Lower lobe of right lung (tissue), 2 donors: ENCODE measurements around the gene ARFRP1. TPM values are rescaled to one million over a fixed set of nuclear protein-coding genes. Genes with fewer than 3 reads are reported as not detected.

Experiments used
- ATAC-seq, 2 donors: fragments of 200-7000 bp; cut with Tn5 transposase; one replicate each; pipeline ENCODE4 v1.9.1; 2020 to 2022; ENCODE audit warnings: mild to moderate bottlenecking in 2 of 2, moderate library complexity in 2 of 2
- DNase-seq: peaks from one replicate; pipeline ENCODE4 v3.0.0-alpha.2; 2020
- H3K27ac ChIP-seq: fragments of 200-600 bp; one replicate; pipeline ENCODE4 v1.8.0; 2022
- H3K27me3 ChIP-seq: fragments of 200-600 bp; one replicate; pipeline ENCODE4 v1.8.0; 2022; ENCODE audit warnings: low read depth
- H3K36me3 ChIP-seq: fragments of 200-600 bp; one replicate; pipeline ENCODE4 v1.8.0; 2022; ENCODE audit warnings: mild to moderate bottlenecking
- H3K4me1 ChIP-seq: fragments of 200-600 bp; one replicate; pipeline ENCODE4 v1.8.0; 2022
- H3K4me3 ChIP-seq: fragments of 200-600 bp; one replicate; pipeline ENCODE4 v1.8.0; 2022; ENCODE audit warnings: mild to moderate bottlenecking
- H3K9me3 ChIP-seq: fragments of 200-600 bp; one replicate; pipeline ENCODE4 v1.8.0; 2022
- CTCF ChIP-seq: fragments of 200-600 bp; IDR thresholded peaks from one replicate; pipeline ENCODE4 v1.8.0; 2022; ENCODE audit warnings: antibody characterized with exemption, mild to moderate bottlenecking
- intact Hi-C: fragments of 100-400 bp; cut with DNase I; formaldehyde crosslinking; loops from one replicate; pipeline ENCODE4 v1.11.0; 2022
- total RNA-seq: library from RNA; stranded (reverse); fragmentation: NEBNext Ultra II Directional; extraction: Animal tissue kit (Norgen Biotek cat#: 25700); gene quantifications from one replicate; pipeline ENCODE4 v1.2.1, GENCODE V29; 2021
- donor health status: DM: no; HTN: yes; CAD: no; lungs with severe emphysema.

ARFRP1 gene
- total RNA-seq, 1 donor from 2014 or later, result 44.3 TPM

GRCh38 chr20:63741354-63741675 lies 33.5 kb upstream of the ARFRP1 start:
- peaks cover 36% of the 10 kb centered on the region for H3K4me1 ChIP-seq

GRCh38 chr20:63740627-63741353 lies 33.0 kb upstream of the ARFRP1 start:
- no peaks in the 10 kb centered on the region for H3K27me3 ChIP-seq
- no peak for TF ChIP-seq CTCF
- peaks cover 41% of the 10 kb centered on the region for H3K4me1 ChIP-seq
- peak overlapping the region; percentile 73 for H3K4me3 ChIP-seq
- intact Hi-C loops, result no loop called here
- H3K9me3 ChIP-seq, result no peaks in the 10 kb centered on the region
- peaks cover 36% of the 10 kb centered on the region for H3K36me3 ChIP-seq
- H3K27ac ChIP-seq, result peak overlapping the region; percentile 85
- peak; percentile 83 for ATAC-seq
- DNase-seq, result peak; percentile 91

More at GRCh38 chr20:63741354-63741675, 33.5 kb upstream of the ARFRP1 start:
- Histone ChIP-seq H3K36me3 (peaks cover 36% of the 10 kb centered on the region), H3K27ac (peak overlapping the region; percentile 85), H3K9me3 (no peaks in the 10 kb centered on the region), H3K27me3 (no peaks in the 10 kb centered on the region), H3K4me3 (peak overlapping the region; percentile 73)
- ATAC-seq (no peak), DNase-seq (no peak)
- no peak for TF ChIP-seq CTCF
- intact Hi-C loops, result no loop called here

GRCh38 chr20:63740070-63740626 lies 32.4 kb upstream of the ARFRP1 start:
- Histone ChIP-seq H3K4me1 (peaks cover 43% of the 10 kb centered on the region), H3K9me3 (no peaks in the 10 kb centered on the region)
- intact Hi-C loops, result no loop called here

GRCh38 chr20:63739130-63740069 lies 31.6 kb upstream of the ARFRP1 start, which contains the start of gene SLC2A4RG:
Gene SLC2A4RG, plus strand, starts transcription at chr20:63739776. Its CDS starts 137 bp downstream, at chr20:63739913.
- Histone ChIP-seq H3K4me1 (peaks cover 43% of the 10 kb centered on the region), H3K27me3 (no peaks in the 10 kb centered on the region), H3K4me3 (peak within 1 kb of the TSS; percentile 73), H3K27ac (peak within 1 kb of the TSS; percentile 85), H3K9me3 (no peaks in the 10 kb centered on the region), H3K36me3 (peaks cover 45% of the 10 kb centered on the region)
- intact Hi-C loops, result no loop called here
- peak; percentile 79 to 82 for ATAC-seq
- TF ChIP-seq CTCF, result no peak
- peak; percentile 85 for DNase-seq

More at GRCh38 chr20:63740070-63740626, 32.4 kb upstream of the ARFRP1 start:
- peak overlapping the region; percentile 85 for H3K27ac ChIP-seq
- H3K36me3 ChIP-seq, result peaks cover 38% of the 10 kb centered on the region
- ATAC-seq, result peak; percentile 2 to 16
- DNase-seq, result peak; percentile 68
- no peaks in the 10 kb centered on the region for H3K27me3 ChIP-seq
- H3K4me3 ChIP-seq, result peak overlapping the region; percentile 73
- TF ChIP-seq CTCF, result no peak

- intact Hi-C loops, result no loop called here
- Histone ChIP-seq H3K27ac (peak overlapping the region; percentile 82), H3K4me3 (peak overlapping the region; percentile 68)
Observed at GRCh38 chr20:63738687-63739129, 30.9 kb upstream of the ARFRP1 start.

More at GRCh38 chr20:63738687-63739129, 30.9 kb upstream of the ARFRP1 start:
- peaks cover 43% of the 10 kb centered on the region for H3K4me1 ChIP-seq
- no peak for TF ChIP-seq CTCF
- H3K36me3 ChIP-seq, result peaks cover 48% of the 10 kb centered on the region
- no peaks in the 10 kb centered on the region for H3K9me3 ChIP-seq
- DNase-seq, result peak; percentile 79
- no peaks in the 10 kb centered on the region for H3K27me3 ChIP-seq
- peak; percentile 42 to 57 for ATAC-seq
